H1 (cell line): ENCODE data around the gene DEGS2. TPM values are rescaled to one million over a fixed set of nuclear protein-coding genes. Genes with fewer than 3 reads are reported as not detected.

Source experiments
- CTCF ChIA-PET: fragments of 300-600 bp; sonication (Branson Sonifier 250); formaldehyde crosslinking; loops from one replicate; lab custom pipeline; 2021; ENCODE audit not compliant: partially characterized antibody; lab: Charles Lee
- POLR2A ChIA-PET: fragments of 300-600 bp; sonication (Branson Sonifier 250); formaldehyde crosslinking; loops from one replicate; lab custom pipeline; 2021; ENCODE audit warnings: inconsistent platforms; ENCODE audit not compliant: partially characterized antibody; lab: Charles Lee
- DNase-seq, 2 experiments: peaks; one replicate each; pipeline versions ENCODE4 v3.0.0 to v3.0.0-alpha.2; 2010 to 2022; ENCODE audit warnings: low spot score in 2 of 2, low read depth in 1 of 2, mixed read lengths in 1 of 2
- FAIRE-seq: peaks from 2 replicates; lab custom pipeline; 2011; peaks lifted over from hg19 to GRCh38; lab: Jason Lieb, UNC
- H2AFZ ChIP-seq: 2 replicates; pipeline ENCODE4 v1.8.1; 2012; ENCODE audit warnings: low read length, inconsistent platforms
- H2AK5ac ChIP-seq: 2 replicates; pipeline ENCODE4 v1.6.1; 2013; ENCODE audit warnings: low read depth, low read length
- H2BK120ac ChIP-seq: replicated peaks from 2 replicates; pipeline ENCODE3; 2013; ENCODE audit warnings: low read depth, low read length, inconsistent platforms
- H2BK12ac ChIP-seq: 2 replicates; pipeline ENCODE4 v1.6.1; 2013; ENCODE audit warnings: low read depth, low read length
- H2BK15ac ChIP-seq: 2 replicates; pipeline ENCODE4 v1.6.1; 2013; ENCODE audit warnings: low read length
- H2BK20ac ChIP-seq: 2 replicates; pipeline ENCODE4 v1.6.1; 2013; ENCODE audit warnings: low read length
- H2BK5ac ChIP-seq: 2 replicates; pipeline ENCODE4 v1.6.1; 2013; ENCODE audit warnings: low read depth, low read length
- H3K14ac ChIP-seq: 2 replicates; pipeline ENCODE4 v1.6.1; 2013; ENCODE audit warnings: inconsistent platforms; ENCODE audit not compliant: insufficient read length
- H3K18ac ChIP-seq: 2 replicates; pipeline ENCODE4 v1.6.1; 2013; ENCODE audit warnings: low read length; ENCODE audit errors: extremely low read depth
- H3K23ac ChIP-seq: 2 replicates; pipeline ENCODE4 v1.6.1; 2013; ENCODE audit warnings: inconsistent platforms; ENCODE audit not compliant: insufficient read length
- H3K23me2 ChIP-seq: 2 replicates; pipeline ENCODE4 v1.6.1; 2013; ENCODE audit warnings: low read depth, low read length
- H3K27ac ChIP-seq: 2 replicates; pipeline ENCODE4 v1.6.1; 2011; ENCODE audit warnings: low read depth, low read length, inconsistent platforms
- H3K27me3 ChIP-seq, 4 experiments: replicated peaks in 1 of 4; 1 replicate in 1 of 4; 2 replicates in 3 of 4; pipeline versions ENCODE4 v1.6.1 to v1.8.1; 2011 to 2013; ENCODE audit warnings: low read length in 3 of 4, mild to moderate bottlenecking in 3 of 4, inconsistent platforms in 2 of 4, mixed read lengths in 2 of 4, moderate library complexity in 1 of 4; ENCODE audit not compliant: control insufficient read depth in 3 of 4, insufficient read depth in 3 of 4; ENCODE audit errors: extremely low read depth in 1 of 4
- H3K36me3 ChIP-seq, 4 experiments: 2 replicates each; pipeline versions ENCODE4 v1.6.1 to v1.8.1; 2011 to 2013; ENCODE audit warnings: mild to moderate bottlenecking in 4 of 4, low read length in 3 of 4, moderate library complexity in 2 of 4, control low read depth in 1 of 4, inconsistent platforms in 1 of 4; ENCODE audit not compliant: insufficient read depth in 4 of 4, control insufficient read depth in 2 of 4
- H3K4ac ChIP-seq: replicated peaks from 2 replicates; pipeline ENCODE3; 2013; ENCODE audit warnings: low read length, low read depth, mixed read lengths, inconsistent platforms; ENCODE audit not compliant: insufficient read length
- H3K4me1 ChIP-seq, 4 experiments: replicated peaks in 1 of 4; 1 replicate in 1 of 4; 2 replicates in 3 of 4; pipeline versions ENCODE4 v1.6.1 to v1.8.1; 2011 to 2013; ENCODE audit warnings: low read length in 3 of 4, inconsistent platforms in 2 of 4, mixed read lengths in 1 of 4; ENCODE audit not compliant: insufficient read depth in 4 of 4, control insufficient read depth in 3 of 4
- H3K4me2 ChIP-seq, 2 experiments: 2 replicates each; pipeline versions ENCODE4 v1.6.1 to v1.8.1; 2011 to 2013; ENCODE audit warnings: low read depth in 2 of 2, low read length in 2 of 2, control low read depth in 1 of 2, inconsistent platforms in 1 of 2, mild to moderate bottlenecking in 1 of 2; ENCODE audit not compliant: insufficient read depth in 1 of 2
- H3K4me3 ChIP-seq, 4 experiments: fragments of 200-600, 300-600 bp in 1 of 4; sonication (generic), shearing (Covaris generic), sonication (Bioruptor Twin) in 1 of 4; 2 replicates each; pipeline versions ENCODE4 v1.5.1 to v1.8.1; 2011 to 2016; ENCODE audit warnings: low read length in 4 of 4, low read depth in 3 of 4, control low read depth in 2 of 4, inconsistent platforms in 2 of 4, mild to moderate bottlenecking in 2 of 4, mixed read lengths in 1 of 4, moderate library complexity in 1 of 4; ENCODE audit not compliant: insufficient read depth in 2 of 4; ENCODE audit errors: extremely low read depth in 1 of 4
- H3K56ac ChIP-seq: replicated peaks from 2 replicates; pipeline ENCODE3; 2013; ENCODE audit warnings: low read depth, mild to moderate bottlenecking, mixed read lengths, low read length, inconsistent platforms; ENCODE audit not compliant: insufficient read length
- H3K79me1 ChIP-seq: 2 replicates; pipeline ENCODE4 v1.6.1; 2013; ENCODE audit warnings: low read depth, low read length, control low read depth
- H3K79me2 ChIP-seq, 2 experiments: 2 replicates each; pipeline versions ENCODE4 v1.6.1 to v1.8.1; 2012 to 2013; ENCODE audit warnings: low read length in 2 of 2, mild to moderate bottlenecking in 2 of 2, inconsistent platforms in 1 of 2; ENCODE audit not compliant: insufficient read depth in 2 of 2, control insufficient read depth in 1 of 2
- H3K9ac ChIP-seq, 4 experiments: replicated peaks in 1 of 4; 1 replicate in 1 of 4; 2 replicates in 3 of 4; pipeline versions ENCODE4 v1.6.1 to v1.8.1; 2011 to 2013; ENCODE audit warnings: low read depth in 3 of 4, low read length in 3 of 4, control low read depth in 2 of 4, mild to moderate bottlenecking in 2 of 4, moderate library complexity in 2 of 4, inconsistent platforms in 1 of 4; ENCODE audit errors: extremely low read depth in 1 of 4
- H3K9me3 ChIP-seq, 2 experiments: 2 replicates each; pipeline versions ENCODE4 v1.6.1 to v1.8.1; 2012 to 2013; ENCODE audit warnings: mild to moderate bottlenecking in 2 of 2, moderate library complexity in 2 of 2, control low read depth in 1 of 2, inconsistent platforms in 1 of 2, low read depth in 1 of 2, low read length in 1 of 2, mixed read lengths in 1 of 2; ENCODE audit not compliant: insufficient read depth in 2 of 2
- H4K20me1 ChIP-seq, 2 experiments: replicated peaks in 1 of 2; 2 replicates each; pipeline versions ENCODE3 to v1.8.1; 2011 to 2013; ENCODE audit warnings: inconsistent platforms in 2 of 2, low read length in 2 of 2, mild to moderate bottlenecking in 1 of 2; ENCODE audit not compliant: insufficient read depth in 2 of 2, control insufficient read depth in 1 of 2
- H4K5ac ChIP-seq: 2 replicates; pipeline ENCODE4 v1.6.1; 2013; ENCODE audit warnings: low read length, low read depth, mixed read lengths, inconsistent platforms; ENCODE audit not compliant: insufficient read length
- H4K8ac ChIP-seq: 2 replicates; pipeline ENCODE4 v1.8.0; 2013; ENCODE audit warnings: mild to moderate bottlenecking, moderate library complexity, low read length, inconsistent platforms; ENCODE audit not compliant: insufficient read depth; ENCODE audit errors: extremely low read depth
- H4K91ac ChIP-seq: replicated peaks from 2 replicates; pipeline ENCODE3; 2013; ENCODE audit warnings: low read length, mixed read lengths, inconsistent platforms; ENCODE audit not compliant: insufficient read length
- CHD1 ChIP-seq: IDR thresholded peaks from 2 replicates; pipeline ENCODE4 v1.6.1; 2012; ENCODE audit warnings: low read depth, low read length, improper control_type of control experiment
- CREB1 ChIP-seq: IDR thresholded peaks from 2 replicates; pipeline ENCODE4 v1.6.1; 2012; ENCODE audit warnings: inconsistent platforms
- POU5F1 ChIP-seq: IDR thresholded peaks from 2 replicates; pipeline ENCODE4 v1.6.1; 2011; ENCODE audit warnings: low read depth, mild to moderate bottlenecking, low read length, moderate library complexity
- SIN3A ChIP-seq, 2 experiments: IDR thresholded peaks in 1 of 2; conservative IDR thresholded peaks in 1 of 2; 2 replicates each; pipeline ENCODE4 v1.6.1; 2011 to 2012; ENCODE audit warnings: low read length in 2 of 2, improper control_type of control experiment in 1 of 2, low read depth in 1 of 2, mild to moderate bottlenecking in 1 of 2
- SIX5 ChIP-seq: IDR thresholded peaks from 2 replicates; pipeline ENCODE4 v1.6.1; 2011; ENCODE audit warnings: mild to moderate bottlenecking, low read depth, low read length
- SP1 ChIP-seq: IDR thresholded peaks from 2 replicates; pipeline ENCODE4 v1.6.1; 2011; ENCODE audit warnings: low read depth, low read length
- SUZ12 ChIP-seq: fragments of 200-600 bp; sonication (generic); IDR thresholded peaks from 2 replicates; pipeline ENCODE4 v1.6.1; 2012; ENCODE audit warnings: mild to moderate bottlenecking, inconsistent platforms, low read length, moderate library complexity, mixed read lengths
- YY1 ChIP-seq: IDR thresholded peaks from 2 replicates; pipeline ENCODE4 v1.6.1; 2011; ENCODE audit warnings: low read depth, mild to moderate bottlenecking, low read length
- WGBS, 2 experiments: shearing (Covaris generic) in 1 of 2; methylation state at CpG; one replicate each; pipeline versions ENCODE4 v1.1.6 to v1.1.7; 2013 to 2015; ENCODE audit warnings: low lambda C conversion rate in 2 of 2, mixed read lengths in 2 of 2, inconsistent platforms in 1 of 2, low coverage in 1 of 2, missing lambda C conversion rate in 1 of 2; ENCODE audit not compliant: insufficient replicate concordance in 2 of 2, insufficient coverage in 1 of 2, insufficient read length in 1 of 2; ENCODE audit errors: extremely low coverage in 1 of 2, missing lambda C conversion rate in 1 of 2; 5-methylcytosine and 5-hydroxymethylcytosine counted together
- polyA plus RNA-seq, 7 experiments: library from polyadenylated mRNA; depleted of rRNA in 3 of 7; stranded (reverse) in 5 of 7; unstranded in 2 of 7; fragments of >200 nt in 5 of 7; fragments of 200-250 nt in 2 of 7; gene quantifications; 1 replicate in 5 of 7; 2 replicates in 1 of 7; 4 replicates in 1 of 7; pipeline versions ENCODE4 v1.2.1 to v1.2.3, GENCODE V29; 2011 to 2013; ENCODE audit warnings: missing spikeins in 2 of 7, mixed read lengths in 2 of 7
- total RNA-seq: library from RNA; stranded (reverse); fragmentation: NEBNext Ultra II Directional; extraction: Animal tissue kit (Norgen Biotek cat#: 25700); gene quantifications from 2 replicates; pipeline ENCODE4 v1.2.1, GENCODE V29; 2021
- TF ChIP-seq, protein P1 (sequence below): IDR thresholded peaks from 2 replicates; pipeline ENCODE4 v1.6.1; 2011; ENCODE audit warnings: low read length, improper control_type of control experiment
- TF ChIP-seq, protein P2 (sequence below): IDR thresholded peaks from 2 replicates; pipeline ENCODE4 v1.6.1; 2012; ENCODE audit warnings: inconsistent platforms

Gene DEGS2
- total and polyA plus RNA-seq, 2 of the 8 experiments (the other 6 are each of a cell fraction or from before 2014, with no cell fraction given) = 0.61 to 0.82 TPM

DNA sequence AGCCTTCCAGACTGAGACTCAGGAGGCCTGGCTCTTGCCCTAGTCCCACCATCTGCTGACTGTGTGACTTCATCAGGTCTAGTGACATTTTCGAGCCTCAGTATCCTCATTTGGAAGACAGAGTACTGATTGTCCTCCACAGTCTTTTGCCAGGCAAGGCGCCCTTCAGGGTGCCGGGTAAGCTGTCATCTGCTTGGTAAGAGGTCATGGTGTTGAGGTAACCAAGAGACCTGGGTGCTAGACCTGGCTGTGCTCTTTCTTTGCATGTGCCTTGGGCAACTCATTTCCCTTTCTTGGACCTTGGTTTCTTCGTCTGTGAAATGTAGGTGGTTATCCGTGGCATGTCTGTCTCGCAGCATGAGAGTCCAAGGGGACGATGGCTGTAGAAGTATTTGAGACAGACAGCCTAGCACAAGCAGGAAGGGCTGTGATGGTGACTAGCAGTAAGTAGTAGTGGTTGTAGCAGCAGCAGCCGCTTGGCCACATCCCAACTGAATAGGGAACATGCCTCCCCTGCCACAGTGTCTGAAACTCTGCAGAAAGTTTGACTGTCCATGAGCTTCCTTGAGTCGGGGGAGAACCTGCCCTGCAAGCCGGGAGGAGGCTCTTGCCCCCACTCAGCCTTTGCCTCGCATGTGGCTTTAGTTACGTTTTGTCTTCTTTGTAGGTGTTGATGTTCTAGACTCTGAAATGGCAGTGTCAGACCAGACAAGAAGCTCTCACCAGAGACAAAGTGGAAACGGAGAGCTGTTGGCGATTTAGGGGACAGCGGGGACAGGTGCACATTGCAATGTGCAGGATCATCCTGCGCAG, 53.9 kb downstream of the DEGS2 start:
- H4K8ac ChIP-seq = no peak overlapping the region
- H3K23me2 ChIP-seq = no peaks in the 10 kb centered on the region
- H3K4me3 ChIP-seq = no peak overlapping the region
- ChIA-PET POLR2A (no interaction called here), CTCF (interaction anchor here (0.7 to 10.6 kb wide), 15 partner anchors 9 to 124 kb away, joined by 3 to 240 read pairs (median 6); partner anchors contain the start of gene EVL)
- DNase-seq = no peak
- H3K9ac ChIP-seq = no peak overlapping the region
- H2AK5ac ChIP-seq = no peak overlapping the region
- no peak overlapping the region for H4K91ac ChIP-seq
- H2BK12ac ChIP-seq = no peak overlapping the region
- H3K4ac ChIP-seq = no peak overlapping the region
- H2BK5ac ChIP-seq = peak overlapping the region; percentile 56; the same call in 1 of the 2 replicates
- H3K18ac ChIP-seq = no peak overlapping the region
- H3K14ac ChIP-seq = no peak overlapping the region
- peaks cover 2 to 8% of the 10 kb centered on the region in 2 experiments for H4K20me1 ChIP-seq
- H2BK120ac ChIP-seq = no peak overlapping the region
- H2BK20ac ChIP-seq = no peak overlapping the region
- no peak overlapping the region for H2BK15ac ChIP-seq
- no peaks in the 10 kb centered on the region for H3K9me3 ChIP-seq
- TF ChIP-seq, protein P1, sequence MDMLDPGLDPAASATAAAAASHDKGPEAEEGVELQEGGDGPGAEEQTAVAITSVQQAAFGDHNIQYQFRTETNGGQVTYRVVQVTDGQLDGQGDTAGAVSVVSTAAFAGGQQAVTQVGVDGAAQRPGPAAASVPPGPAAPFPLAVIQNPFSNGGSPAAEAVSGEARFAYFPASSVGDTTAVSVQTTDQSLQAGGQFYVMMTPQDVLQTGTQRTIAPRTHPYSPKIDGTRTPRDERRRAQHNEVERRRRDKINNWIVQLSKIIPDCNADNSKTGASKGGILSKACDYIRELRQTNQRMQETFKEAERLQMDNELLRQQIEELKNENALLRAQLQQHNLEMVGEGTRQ = no peak
- TF ChIP-seq POU5F1 = no peak
- TF ChIP-seq SIN3A (conservative IDR thresholded peaks at IDR 0.05 in 1 of 2, IDR thresholded peaks at IDR 0.05 in 1 of 2; ENCODE audit: low read depth in 1 of 2, low read length in 2 of 2) = no peak
- TF ChIP-seq SUZ12 = no peak
- no peak for TF ChIP-seq CHD1
- no peak for TF ChIP-seq YY1
- no peak for TF ChIP-seq CREB1
- TF ChIP-seq SIX5 = no peak
- TF ChIP-seq SP1 = no peak
- TF ChIP-seq, protein P2, sequence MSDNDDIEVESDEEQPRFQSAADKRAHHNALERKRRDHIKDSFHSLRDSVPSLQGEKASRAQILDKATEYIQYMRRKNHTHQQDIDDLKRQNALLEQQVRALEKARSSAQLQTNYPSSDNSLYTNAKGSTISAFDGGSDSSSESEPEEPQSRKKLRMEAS = no peak
- no peak overlapping the region for H3K4me2 ChIP-seq
- H3K27ac ChIP-seq = no peak overlapping the region
- H2AFZ ChIP-seq = no peak overlapping the region
- H3K56ac ChIP-seq = no peak overlapping the region
- WGBS, 2 experiments = 92% methylated on average over 16 of the region's 16 CpGs; no CpG with 5 or more reads in 1 of the 2 experiments
- no peaks in the 10 kb centered on the region; a peak in 1 of 8 replicates for H3K36me3 ChIP-seq
- H4K5ac ChIP-seq = no peak overlapping the region
- no peaks in the 10 kb centered on the region for H3K27me3 ChIP-seq
- no peaks in the 10 kb centered on the region; the same call in 1 of the 2 replicates for H3K79me1 ChIP-seq
- H3K79me2 ChIP-seq = no peaks in the 10 kb centered on the region
- FAIRE-seq = no peak
- no peak overlapping the region for H3K23ac ChIP-seq
- H3K4me1 ChIP-seq = no peaks in the 10 kb centered on the region
